ENCODE measurements around the gene PTF1A.

PTF1A gene

GRCh38 chr10:23191764-23192711 lies at the start of gene PTF1A:
Gene PTF1A (plus strand): TSS chr10:23192312. CDS start chr10:23192531, 219 bp downstream.
- DNase-seq, result no peak

GRCh38 chr10:23146258-23146657 lies 45.9 kb upstream of the PTF1A start:
- DNase-seq, result no peak

- DNase-seq, result no peak
Measured at GRCh38 chr10:23147035-23147434, 45.1 kb upstream of the PTF1A start.

- DNase-seq, result no peak
Measured at GRCh38 chr10:23148214-23148613, 43.9 kb upstream of the PTF1A start.

GRCh38 chr10:23150091-23150490 lies 42.0 kb upstream of the PTF1A start:
- DNase-seq, result no peak

GRCh38 chr10:23150610-23151009 lies 41.5 kb upstream of the PTF1A start:
- DNase-seq, result no peak

- no peak for DNase-seq
Measured at GRCh38 chr10:23151071-23151470, 41.0 kb upstream of the PTF1A start.

GRCh38 chr10:23155169-23155568 lies 36.9 kb upstream of the PTF1A start:
- DNase-seq, result no peak

GRCh38 chr10:23156447-23157150 lies 35.5 kb upstream of the PTF1A start:
- no peak for DNase-seq

- DNase-seq, result no peak
Measured at GRCh38 chr10:23157239-23157681, 34.9 kb upstream of the PTF1A start.

GRCh38 chr10:23157691-23158369 lies 34.3 kb upstream of the PTF1A start:
- DNase-seq, result peak; percentile 27 to 46 (median 41)

GRCh38 chr10:23158370-23158769 lies 33.7 kb upstream of the PTF1A start:
- DNase-seq, result peak; percentile 62 to 75 (median 68)

GRCh38 chr10:23171232-23171876 lies 20.8 kb upstream of the PTF1A start:
- DNase-seq, result peak in 2 of 3 donors; percentile 9 to 43

- no peak for DNase-seq
Measured at GRCh38 chr10:23172429-23173213, 19.5 kb upstream of the PTF1A start.

- no peak for DNase-seq
Measured at GRCh38 chr10:23173214-23174073, 18.7 kb upstream of the PTF1A start.

- no peak for DNase-seq
Measured at GRCh38 chr10:23174074-23174976, 17.8 kb upstream of the PTF1A start.

GRCh38 chr10:23174977-23175512 lies 17.1 kb upstream of the PTF1A start:
- DNase-seq, result no peak

- DNase-seq, result no peak
Measured at GRCh38 chr10:23186178-23186577, 5.9 kb upstream of the PTF1A start.

- DNase-seq, result no peak
Measured at GRCh38 chr10:23186697-23187096, 5.4 kb upstream of the PTF1A start.
